Ovary (tissue), 9 donors: ENCODE results near the gene CNNM4. TPM values are rescaled to one million over a fixed set of nuclear protein-coding genes. Genes with fewer than 3 reads are reported as not detected.

ENCODE experiments used
- DNase-seq, 5 donors: peaks; one replicate each; pipeline ENCODE4 v3.0.0-alpha.2; 2019 to 2020
- H3K27ac ChIP-seq, 2 donors: fragments of 200-600 bp; one replicate each; pipeline versions ENCODE4 v1.5.1 to v1.8.0; 2019 to 2022
- H3K27me3 ChIP-seq: fragments of 200-600 bp; one replicate; pipeline ENCODE4 v1.8.0; 2022
- H3K36me3 ChIP-seq: fragments of 200-600 bp; sonication (generic); one replicate; pipeline ENCODE4 v1.5.1; 2019
- H3K4me1 ChIP-seq: one replicate; pipeline ENCODE4 v1.8.1; 2013; ENCODE audit warnings: mild to moderate bottlenecking, moderate library complexity; ENCODE audit not compliant: insufficient read depth
- H3K4me3 ChIP-seq: fragments of 200-600 bp; sonication (generic); one replicate; pipeline ENCODE4 v1.5.1; 2017
- H3K9me3 ChIP-seq, 2 donors: fragments of 200-600 bp in 1 of 2; sonication (generic) in 1 of 2; one replicate each; pipeline versions ENCODE4 v1.5.1 to v1.8.1; 2013 to 2019; ENCODE audit warnings: mild to moderate bottlenecking in 1 of 2, moderate library complexity in 1 of 2
- CTCF ChIP-seq, 3 donors: fragments of 450-650 bp in 2 of 3; fragments of 200-600 bp in 1 of 3; IDR thresholded peaks; one replicate each; pipeline versions ENCODE4 v1.5.1 to v1.8.0; 2016 to 2022; ENCODE audit warnings: antibody characterized with exemption in 3 of 3, mild to moderate bottlenecking in 1 of 3
- EP300 ChIP-seq: sonication (generic); formaldehyde crosslinking; IDR thresholded peaks from one replicate; pipeline ENCODE4 v1.6.1; 2017; ENCODE audit warnings: antibody characterized with exemption
- POLR2A ChIP-seq: fragments of 450-650 bp; IDR thresholded peaks from one replicate; pipeline ENCODE4 v1.6.1; 2017; ENCODE audit warnings: antibody characterized with exemption, mild to moderate bottlenecking, moderate library complexity
- WGBS, 3 donors: extraction: QIAGEN DNeasy Blood & Tissue Kit in 1 of 3; methylation state at CpG; one replicate each; pipeline versions ENCODE4 v1.1.5 to v1.1.7; 2013 to 2017; 5-methylcytosine and 5-hydroxymethylcytosine counted together
- intact Hi-C, 4 donors: fragments of 100-400 bp; cut with DNase I; formaldehyde crosslinking; loops; one replicate each; pipeline versions ENCODE4 v1.11.0 to v1.15.1; 2022 to 2023
- polyA plus RNA-seq, 2 donors: library from polyadenylated mRNA; stranded (reverse); fragments of 200-250 nt in 1 of 2; fragments of 350-450 nt in 1 of 2; fragmentation: Illumina TruSeq in 1 of 2; extraction: RNeasy Lipid Tissue Mini Kit (QIAGEN cat#74804) in 1 of 2; gene quantifications; one replicate each; pipeline ENCODE4 v1.2.3, GENCODE V29; 2013 to 2014
- total RNA-seq, 7 donors: library from RNA; depleted of rRNA in 2 of 7; stranded (reverse); fragments of >200 nt in 2 of 7; fragmentation: NEBNext Ultra II Directional in 3 of 7; extraction: Animal tissue kit (Norgen Biotek cat#: 25700) in 3 of 7; gene quantifications; one replicate each; pipeline versions ENCODE4 v1.1.0 to v1.2.4, GENCODE V29; 2016 to 2023
- donor health status: DM: no; HTN: no; CAD: no; lungs with moderate emphysema.
- donor health status: DM: no; HTN: no; CAD: no.
- donor health status: Bipolar disorder and iron deficiency.
- donor health status: DM: yes; HTN: yes; CAD: no.
- donor health status: DM: no; HTN: no; CAD: no.
- donor health status: DM: yes; HTN: yes; CAD: no.

CNNM4 gene
- total and polyA plus RNA-seq, 9 donors = 2.7 to 8.3 (median 7.0) TPM

GRCh38 chr2:96843538-96844268 lies 83.0 kb downstream of the CNNM4 start, which contains the start of gene ANKRD23:
ANKRD23 (minus strand) TSS chr2:96844021; CDS start chr2:96843992, 29 bp downstream.
- Histone ChIP-seq H3K9me3 (no peaks in the 10 kb centered on the region), H3K27ac (no peak within 1 kb of the TSS), H3K27me3 (no peaks in the 10 kb centered on the region), H3K4me1 (peaks cover 7% of the 10 kb centered on the region), H3K4me3 (no peak within 1 kb of the TSS), H3K36me3 (no peaks in the 10 kb centered on the region)
- intact Hi-C loops = no loop called here
- DNase-seq = no peak
- WGBS, 3 donors = 85 to 89% (median 87%) methylated on average over 14 of the region's 14 CpGs
- TF ChIP-seq CTCF (IDR thresholded peaks at IDR 0.05) (no peak), EP300 (no peak), POLR2A (no peak)

DNA sequence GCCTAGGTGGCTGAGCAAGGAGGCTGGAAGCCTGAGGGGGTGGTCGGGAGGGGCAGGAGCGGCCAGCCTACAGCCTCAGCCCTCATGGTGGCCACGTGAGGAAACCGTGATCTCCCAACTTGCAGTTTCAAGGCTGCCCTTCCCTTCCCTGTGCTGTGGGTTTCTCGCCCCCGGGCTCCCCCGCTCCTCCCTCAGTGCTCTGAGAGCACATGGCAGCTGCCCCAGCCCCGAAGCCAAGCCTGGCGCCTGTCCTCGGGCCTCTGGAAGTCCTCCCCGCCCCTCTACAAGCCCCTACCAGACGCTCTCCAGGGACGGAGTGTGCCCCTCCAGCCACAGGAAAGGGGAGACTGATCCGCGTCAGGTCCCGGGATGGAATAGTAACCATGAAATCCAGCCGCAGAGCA lies 83.7 kb downstream of the CNNM4 start:
- no peaks in the 10 kb centered on the region for H3K36me3 ChIP-seq
- DNase-seq = no peak
- 79 to 83% (median 82%) methylated on average over 17 of the region's 17 CpGs for WGBS, 3 donors

GRCh38 chr2:96846825-96847224 lies 86.1 kb downstream of the CNNM4 start:
- no peaks in the 10 kb centered on the region for H3K27me3 ChIP-seq
- no peak overlapping the region for H3K4me3 ChIP-seq
- DNase-seq = no peak
- WGBS, 3 donors = 89 to 92% (median 91%) methylated on average over 5 of the region's 5 CpGs
- intact Hi-C loops = no loop called here
- H3K4me1 ChIP-seq = no peaks in the 10 kb centered on the region
- H3K27ac ChIP-seq = no peak overlapping the region
- H3K36me3 ChIP-seq = no peaks in the 10 kb centered on the region
- TF ChIP-seq CTCF (IDR thresholded peaks at IDR 0.05) (no peak), EP300 (no peak), POLR2A (no peak)
- no peaks in the 10 kb centered on the region for H3K9me3 ChIP-seq

More for the DNA sequence above, 83.7 kb downstream of the CNNM4 start:
- Histone ChIP-seq H3K4me3 (no peak overlapping the region), H3K27ac (no peak overlapping the region), H3K27me3 (no peaks in the 10 kb centered on the region), H3K9me3 (no peaks in the 10 kb centered on the region), H3K4me1 (peaks cover 4% of the 10 kb centered on the region)
- TF ChIP-seq POLR2A (no peak), EP300 (no peak), CTCF (IDR thresholded peaks at IDR 0.05) (no peak)
- intact Hi-C loops = no loop called here

DNA sequence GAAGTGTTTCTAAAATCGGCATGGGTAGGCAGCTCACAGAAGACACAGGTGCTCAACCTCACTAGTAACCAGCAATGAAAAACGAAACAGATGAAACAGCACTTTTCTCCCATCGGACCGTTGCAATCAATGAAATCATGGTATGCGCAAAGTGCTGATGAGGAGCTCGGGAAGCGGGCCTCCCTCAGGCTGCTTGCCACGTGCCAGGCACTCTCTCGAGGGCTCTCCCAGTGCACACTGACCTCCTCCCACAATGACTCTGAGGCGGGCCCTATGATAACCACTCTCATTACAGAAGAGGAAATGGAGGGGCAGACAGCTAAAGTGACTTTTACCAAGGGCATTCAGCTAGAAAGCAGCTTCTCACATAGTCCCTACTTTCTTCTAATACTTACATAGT lies 86.9 kb downstream of the CNNM4 start:
- no peaks in the 10 kb centered on the region for H3K9me3 ChIP-seq
- no peak overlapping the region for H3K4me3 ChIP-seq
- no peak for DNase-seq
- intact Hi-C loops = no loop called here
- H3K36me3 ChIP-seq = no peaks in the 10 kb centered on the region
- TF ChIP-seq EP300 (no peak), POLR2A (no peak), CTCF (IDR thresholded peaks at IDR 0.05) (no peak)
- WGBS, 3 donors = 69 to 78% (median 75%) methylated on average over 10 of the region's 10 CpGs
- H3K4me1 ChIP-seq = no peaks in the 10 kb centered on the region
- H3K27me3 ChIP-seq = no peaks in the 10 kb centered on the region
- H3K27ac ChIP-seq = no peak overlapping the region
